ENCODE data around the gene HECTD3. TPM values are rescaled to one million over a fixed set of nuclear protein-coding genes. Genes with fewer than 3 reads are reported as not detected.

HECTD3 gene
- total and polyA plus RNA-seq, 9 of the 15 experiments (the other 6 are each of a cell fraction or from before 2014, with no cell fraction given): 6.3 to 50.8 (median 18.9) TPM

- TF ChIP-seq NCOA2 (IDR thresholded peaks at IDR 0.05; ENCODE audit: partially characterized antibody in 2 of 2) (no peak), CBX5 (IDR thresholded peaks at IDR 0.05; ENCODE audit: borderline replicate concordance, low read depth) (no peak), SP1 (CRISPR knock-in tag; IDR thresholded peaks at IDR 0.05) (no peak), NCOA1 (IDR thresholded peaks at IDR 0.05; ENCODE audit: low read depth) (peak; percentile 61; the same call in 1 of the 2 replicates), ZNF407 (IDR thresholded peaks at IDR 0.05; ENCODE audit: low read depth) (no peak), CCNT2 (IDR thresholded peaks at IDR 0.05; ENCODE audit: borderline replicate concordance, extremely low read depth, insufficient read length, low read depth, low read length) (peak; percentile 84), EP300 (IDR thresholded peaks at IDR 0.05; ENCODE audit: low read length) (no peak), FUS (optimal IDR thresholded peaks at IDR 0.05; ENCODE audit: low read depth, low read length) (no peak), MTA2 (IDR thresholded peaks at IDR 0.05; ENCODE audit: low read depth) (peak; percentile 29; the same call in 1 of the 2 replicates), RCOR1 (IDR thresholded peaks at IDR 0.05; ENCODE audit: borderline replicate concordance in 1 of 2, low read depth in 2 of 2, low read length in 2 of 2) (no peak; a peak in 1 of 4 replicates), ZBED1 (IDR thresholded peaks at IDR 0.05) (no peak; the same call in 1 of the 2 replicates), RBBP5 (IDR thresholded peaks at IDR 0.05; ENCODE audit: borderline replicate concordance, insufficient read depth, low read length, poor library complexity, severe bottlenecking) (peak; percentile 98), ZNF212 (CRISPR knock-in tag; IDR thresholded peaks at IDR 0.05) (no peak; the same call in 1 of the 2 replicates), POLR2A (conservative IDR thresholded peaks at IDR 0.05) (peak; percentile 63), EP400 (IDR thresholded peaks at IDR 0.05) (no peak)
- TF ChIP-seq, protein P1, sequence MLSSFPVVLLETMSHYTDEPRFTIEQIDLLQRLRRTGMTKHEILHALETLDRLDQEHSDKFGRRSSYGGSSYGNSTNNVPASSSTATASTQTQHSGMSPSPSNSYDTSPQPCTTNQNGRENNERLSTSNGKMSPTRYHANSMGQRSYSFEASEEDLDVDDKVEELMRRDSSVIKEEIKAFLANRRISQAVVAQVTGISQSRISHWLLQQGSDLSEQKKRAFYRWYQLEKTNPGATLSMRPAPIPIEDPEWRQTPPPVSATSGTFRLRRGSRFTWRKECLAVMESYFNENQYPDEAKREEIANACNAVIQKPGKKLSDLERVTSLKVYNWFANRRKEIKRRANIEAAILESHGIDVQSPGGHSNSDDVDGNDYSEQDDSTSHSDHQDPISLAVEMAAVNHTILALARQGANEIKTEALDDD (IDR thresholded peaks at IDR 0.05): no peak
- TF ChIP-seq, protein P2, sequence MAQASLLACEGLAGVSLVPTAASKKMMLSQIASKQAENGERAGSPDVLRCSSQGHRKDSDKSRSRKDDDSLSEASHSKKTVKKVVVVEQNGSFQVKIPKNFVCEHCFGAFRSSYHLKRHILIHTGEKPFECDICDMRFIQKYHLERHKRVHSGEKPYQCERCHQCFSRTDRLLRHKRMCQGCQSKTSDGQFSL (CRISPR knock-in tag; IDR thresholded peaks at IDR 0.05): peak; percentile 26; the same call in 1 of the 2 replicates
- TF ChIP-seq, protein P2 (tag; IDR thresholded peaks at IDR 0.05): no peak
These were observed at the start of gene HECTD3 (continued) for GRCh38 chr1:45010855-45011811.
